Stimulated activated CD8-positive, alpha-beta memory T cell treated with anti-CD3 and anti-CD28 coated beads, Interleukin-2, amount 100 ng/mL, for 1 hour (primary cell): ENCODE results near the gene MKNK1.
A peak's percentile ranks its signal among the peaks of the same experiment; 100 is the strongest.

ENCODE experiments used
- DNase-seq, 2 donors: peaks; one replicate each; pipeline ENCODE4 v3.0.0-alpha.2; 2020; ENCODE audit warnings: low read depth in 2 of 2

Gene MKNK1

DNA sequence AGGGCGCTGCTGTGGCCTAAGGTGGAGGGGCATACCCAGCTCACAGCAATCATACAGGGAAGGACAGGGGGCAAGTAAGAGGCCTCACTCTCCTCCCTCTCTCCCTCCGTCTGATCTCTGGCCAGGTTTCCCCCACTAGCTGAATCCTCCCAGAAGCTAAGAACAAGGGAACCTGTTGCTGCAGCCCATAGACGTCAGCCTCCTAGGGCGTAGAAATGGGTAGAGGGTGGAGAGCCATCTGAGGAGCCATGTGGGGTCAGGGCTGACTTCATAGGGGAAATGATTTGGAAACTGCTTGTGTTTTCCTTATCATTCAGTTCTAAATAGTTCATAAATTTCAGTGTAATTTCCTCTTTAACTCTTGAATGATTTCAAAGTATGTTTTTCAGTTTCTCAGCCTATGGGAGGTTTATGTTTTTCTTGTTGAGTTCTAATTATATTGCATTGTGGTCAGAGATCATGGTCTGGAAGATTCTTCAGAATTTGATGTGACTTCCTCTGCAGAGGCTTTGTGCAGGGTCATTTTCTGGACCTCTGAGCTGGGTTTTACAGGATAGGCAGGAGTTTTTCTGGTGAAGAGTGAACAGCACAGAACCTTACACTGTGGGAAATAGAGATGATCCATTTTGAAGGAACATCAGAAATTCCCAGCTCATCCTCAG lies 14.8 kb upstream of the MKNK1 start:
- no peak for DNase-seq

GRCh38 chr1:46617833-46618232 lies 13.8 kb upstream of the MKNK1 start:
- DNase-seq = no peak

DNA sequence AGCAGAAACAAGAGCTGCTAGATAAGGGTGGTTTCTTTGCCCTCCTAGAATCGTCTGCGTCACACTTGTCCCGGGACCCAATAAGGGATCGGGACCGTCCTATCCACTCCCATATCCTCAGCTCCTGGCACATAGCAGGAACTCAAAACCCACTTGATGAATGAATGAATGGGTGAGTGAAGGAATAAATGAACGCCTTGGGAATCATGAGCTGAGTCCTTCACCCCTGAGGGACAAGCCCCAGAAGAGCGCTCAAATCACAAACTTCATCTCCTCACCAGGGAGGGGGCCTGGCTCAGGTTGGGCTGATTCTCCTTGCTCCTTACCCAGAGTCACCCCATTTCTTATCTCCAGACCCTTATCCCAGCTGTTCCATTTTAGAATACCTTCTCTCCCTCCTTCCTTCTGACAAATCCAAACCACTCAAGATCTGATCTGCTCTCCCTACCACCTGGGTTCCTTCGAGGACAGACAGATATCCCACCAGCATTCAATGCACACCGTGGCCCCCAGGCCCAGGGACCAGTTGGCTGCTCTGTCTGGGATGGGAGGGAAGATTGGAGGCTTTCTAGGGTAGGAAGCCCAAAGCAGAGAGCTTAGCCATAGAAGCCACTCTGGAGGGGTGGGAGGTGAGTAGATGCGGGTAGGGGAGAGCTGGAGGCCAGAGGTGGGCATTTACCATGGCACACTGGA lies 13.2 kb upstream of the MKNK1 start:
- no peak for DNase-seq

GRCh38 chr1:46616277-46617107 lies 12.4 kb upstream of the MKNK1 start, which contains the start of gene MOB3C:
MOB3C (minus strand) TSS chr1:46616811; CDS start chr1:46613321, 3,490 bp downstream.
- peak in 1 of 2 donors; percentile 51 for DNase-seq

GRCh38 chr1:46615735-46616134 lies 11.7 kb upstream of the MKNK1 start:
- DNase-seq = no peak

DNA sequence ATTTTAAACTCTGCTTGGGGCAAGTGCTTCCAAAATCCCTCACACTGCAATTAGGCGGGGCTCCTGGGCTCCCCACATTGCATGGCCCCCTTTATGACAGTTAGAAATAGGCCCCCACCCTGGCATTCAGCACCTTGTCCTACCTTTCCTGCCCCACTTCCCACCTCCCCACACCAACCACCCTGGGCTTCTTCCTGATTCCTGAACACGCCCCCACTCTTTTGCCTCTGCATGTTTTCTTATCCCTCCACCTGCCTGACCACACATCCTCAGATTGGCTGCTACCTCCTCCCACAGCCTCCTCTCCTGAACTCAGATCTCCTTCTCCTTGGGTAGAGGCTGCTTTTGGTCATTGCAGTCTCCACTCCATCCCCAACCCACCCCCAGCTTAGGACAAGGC lies 11.0 kb upstream of the MKNK1 start:
- DNase-seq = no peak

DNA sequence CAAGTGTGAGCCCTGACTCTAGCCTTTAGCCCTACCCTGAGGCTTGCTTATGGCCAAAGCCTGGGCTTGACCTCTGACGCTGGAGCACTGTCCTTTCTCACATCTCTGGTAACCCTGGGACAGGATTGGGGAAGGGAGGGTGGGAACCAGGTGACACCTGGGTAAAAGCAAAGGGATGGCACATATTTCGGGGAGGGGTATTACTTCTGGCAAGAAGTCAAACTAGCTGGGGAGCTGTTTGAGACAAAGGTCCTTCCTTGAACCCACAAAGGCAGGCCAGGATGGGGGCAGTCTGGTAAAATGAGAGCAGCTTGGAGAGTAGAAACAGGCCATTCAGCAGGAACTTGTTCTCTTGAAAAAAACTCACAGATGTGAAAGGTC lies 10.5 kb upstream of the MKNK1 start:
- no peak for DNase-seq

DNA sequence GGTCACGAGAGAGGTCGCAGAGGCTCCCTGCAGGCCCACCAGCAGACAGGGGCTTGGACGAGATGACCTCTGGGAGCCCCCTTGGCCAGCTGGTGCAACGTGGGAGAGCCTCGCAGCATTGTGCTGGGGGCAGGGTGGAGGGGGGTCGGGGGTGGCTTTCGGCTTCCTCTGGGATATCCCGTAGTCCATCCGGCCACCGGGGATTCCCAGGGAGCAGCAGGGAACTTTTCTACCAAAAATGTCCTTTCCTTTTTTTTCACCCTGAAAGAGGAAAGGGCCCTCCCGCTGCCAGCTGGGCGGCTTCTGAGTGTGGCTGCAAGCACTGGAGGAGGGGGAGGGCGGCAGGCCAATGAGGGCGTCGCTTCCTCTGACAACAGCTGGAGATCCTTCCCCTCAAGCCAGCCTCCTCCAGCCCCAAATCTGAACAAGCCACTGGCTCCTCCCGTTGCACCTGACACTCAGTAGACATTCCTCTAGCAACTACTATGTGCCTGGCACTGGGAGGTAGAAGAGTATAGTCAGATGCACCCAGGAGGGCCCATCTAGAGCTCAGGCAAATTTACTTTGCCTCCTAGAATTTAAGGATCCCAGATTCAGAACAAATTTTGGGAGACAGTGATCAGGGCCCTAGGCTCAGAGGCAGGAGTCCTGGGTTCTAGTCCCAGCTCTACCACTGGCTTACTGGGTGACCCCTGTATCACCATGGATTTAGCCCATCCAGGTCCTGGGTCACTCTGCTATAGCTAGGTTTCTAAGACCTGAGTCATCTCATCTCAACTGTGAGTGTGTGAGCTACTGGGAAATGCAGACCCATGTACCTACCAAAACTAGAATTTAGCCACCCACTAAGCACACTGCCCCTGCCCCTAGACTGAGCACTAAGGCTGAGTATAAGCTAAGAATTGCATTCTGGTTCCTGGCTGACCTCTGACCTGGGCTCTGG lies 9.9 kb upstream of the MKNK1 start:
- peak in 1 of 2 donors; percentile 10 for DNase-seq

GRCh38 chr1:46612937-46613660 lies 9.0 kb upstream of the MKNK1 start:
- DNase-seq = no peak

GRCh38 chr1:46611691-46612221 lies 7.7 kb upstream of the MKNK1 start:
- DNase-seq = no peak

GRCh38 chr1:46607345-46608130 lies 3.5 kb upstream of the MKNK1 start:
- DNase-seq = no peak

DNA sequence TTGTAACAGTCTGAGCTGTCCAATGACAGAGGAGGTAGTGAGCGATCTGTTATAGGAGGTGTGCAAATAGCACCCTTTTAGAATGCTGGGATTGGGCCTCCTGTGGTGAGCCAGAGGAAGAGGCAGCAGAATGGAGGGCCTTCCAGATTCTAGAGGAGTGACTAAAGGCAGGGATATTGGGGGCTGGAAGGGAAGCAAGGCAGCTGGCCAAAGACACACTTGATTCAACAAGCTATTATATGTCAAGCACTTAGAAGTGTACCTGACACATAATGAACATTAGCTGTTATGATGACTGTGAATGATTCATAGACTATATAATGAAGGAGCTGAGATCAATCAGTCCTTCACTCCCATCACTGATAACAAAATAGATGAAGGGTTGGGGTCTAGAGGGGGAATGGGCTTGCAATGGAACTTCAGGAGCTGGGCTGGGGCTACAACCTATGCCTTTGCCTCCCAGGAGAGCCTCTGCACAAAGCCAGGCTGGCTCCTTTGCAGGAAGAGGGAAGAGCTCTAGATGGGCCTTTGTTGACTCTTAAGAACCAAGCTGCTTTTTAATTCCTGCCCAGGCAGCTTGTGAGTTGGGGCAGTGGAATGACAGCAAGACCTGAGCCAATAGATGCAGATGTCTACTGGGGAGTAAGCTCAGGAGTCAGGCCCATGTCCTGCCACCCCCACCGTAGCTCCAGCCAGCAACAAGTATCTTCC lies 2.3 kb upstream of the MKNK1 start:
- no peak for DNase-seq

- DNase-seq = no peak
These were observed 1.2 kb upstream of the MKNK1 start for GRCh38 chr1:46605232-46605631.

DNA sequence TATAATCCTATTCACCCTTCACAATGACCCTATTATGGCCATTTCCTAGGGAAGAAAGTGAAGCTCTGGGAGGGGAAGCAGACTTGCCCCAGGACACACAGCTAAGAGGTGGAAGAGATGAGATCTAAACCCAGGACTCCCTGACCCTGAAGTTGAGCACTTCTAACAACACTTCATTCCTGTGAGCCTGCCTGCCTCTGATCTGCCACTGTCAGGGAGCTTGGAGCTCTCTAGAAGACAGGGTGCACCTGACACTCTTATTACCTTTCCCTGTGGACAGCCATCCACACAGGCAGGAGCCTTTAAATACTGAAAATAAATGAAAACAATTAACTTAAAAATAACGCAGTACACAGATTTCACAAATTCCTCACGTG lies 599 bp downstream of the MKNK1 start:
- no peak for DNase-seq

DNA sequence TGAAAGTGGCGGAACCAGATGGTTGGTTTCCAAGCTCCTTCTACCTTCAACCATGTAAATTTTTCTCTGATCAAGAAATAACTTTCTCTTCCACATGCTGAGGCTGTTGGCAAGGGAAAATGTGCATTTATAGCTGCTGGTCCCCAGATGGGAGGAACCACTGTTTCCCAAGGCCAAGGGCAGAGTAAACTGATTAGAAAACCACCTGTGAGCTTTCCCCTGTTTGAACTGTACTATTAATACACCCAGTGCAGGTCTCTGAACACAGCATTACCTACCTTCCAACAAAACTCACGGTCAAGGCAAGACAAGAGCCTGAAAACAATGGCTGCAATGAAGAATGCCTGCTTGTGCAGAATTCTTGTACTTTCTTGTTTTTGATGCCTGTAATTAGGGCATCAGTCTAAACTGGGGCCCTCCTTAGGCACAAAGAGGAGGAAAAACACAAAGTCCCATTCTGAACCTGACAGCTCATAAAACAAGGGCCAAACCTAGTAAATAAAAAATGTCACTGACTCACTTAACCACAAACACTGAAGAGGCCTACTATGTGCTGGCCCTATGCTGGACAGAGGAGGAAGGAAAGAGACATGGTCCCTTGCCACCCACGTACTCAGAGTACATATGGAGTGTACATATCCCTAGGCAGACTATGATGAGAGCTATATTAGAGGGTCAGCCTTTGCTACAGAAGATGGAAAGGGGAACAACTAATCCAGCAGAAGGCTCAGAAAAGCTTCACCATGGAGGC lies 2.6 kb downstream of the MKNK1 start:
- no peak for DNase-seq

DNA sequence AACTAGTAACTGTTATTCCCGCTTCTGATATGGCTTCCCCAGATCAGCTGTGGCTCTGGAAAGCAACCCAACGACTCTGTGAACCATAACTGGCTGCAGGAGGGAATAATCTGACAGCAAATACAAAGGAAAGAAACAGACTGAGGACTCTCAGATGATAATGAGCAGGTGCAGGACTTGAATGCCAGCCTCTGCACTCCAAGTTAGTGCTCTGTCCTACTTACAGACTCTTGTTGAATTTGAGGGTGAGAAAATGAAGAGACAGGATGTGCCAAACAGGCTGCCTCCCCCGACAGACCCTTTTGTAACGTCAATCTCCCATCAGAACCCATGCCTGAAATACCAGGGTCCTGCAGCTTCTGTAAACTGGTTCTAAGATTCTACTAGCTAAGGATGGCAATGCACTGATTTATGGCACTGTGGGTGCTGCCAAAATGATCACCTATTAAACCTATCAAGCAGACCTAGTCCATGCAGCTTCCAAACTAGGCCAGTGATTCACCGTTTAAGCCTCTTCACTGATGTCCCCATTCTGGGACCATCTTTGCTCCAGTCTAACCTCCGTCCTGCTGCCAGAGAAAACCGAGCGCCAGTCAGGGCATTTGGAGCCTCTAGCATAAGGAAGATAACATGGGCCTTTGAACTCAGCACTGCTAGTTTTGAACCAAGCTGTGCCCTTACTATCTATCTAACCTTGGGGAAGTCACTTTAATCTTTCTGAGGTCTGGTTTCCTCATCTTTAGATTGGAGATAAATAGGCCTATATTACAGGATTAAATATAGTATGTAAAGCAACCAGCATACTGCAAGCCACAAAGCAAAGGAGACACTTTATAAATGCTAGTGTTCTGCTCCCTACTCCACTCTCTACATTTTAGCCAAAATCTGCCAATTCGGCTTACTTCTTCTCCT lies 4.8 kb downstream of the MKNK1 start:
- no peak for DNase-seq

- DNase-seq = no peak
These were observed 7.2 kb downstream of the MKNK1 start for GRCh38 chr1:46596846-46597245.
